Osteocyte (in vitro differentiated cells): ENCODE data around the gene ATP8A2. TPM values are rescaled to one million over a fixed set of nuclear protein-coding genes. Genes with fewer than 3 reads are reported as not detected.

Experiments
- DNase-seq: peaks from one replicate; pipeline ENCODE4 v3.0.0; 2021; ENCODE audit warnings: mixed read lengths; ENCODE audit not compliant: unreplicated experiment; ENCODE audit errors: extremely low spot score
- H3K27ac Mint-ChIP-seq: one replicate; pipeline ENCODE4 v1.8.0; 2021; ENCODE audit warnings: mild to moderate bottlenecking, mixed read lengths; ENCODE audit not compliant: unreplicated experiment
- H3K27me3 Mint-ChIP-seq: one replicate; pipeline ENCODE4 v1.8.0; 2021; ENCODE audit warnings: mixed read lengths; ENCODE audit not compliant: unreplicated experiment
- H3K36me3 Mint-ChIP-seq: one replicate; pipeline ENCODE4 v1.8.0; 2021; ENCODE audit warnings: mixed read lengths; ENCODE audit not compliant: unreplicated experiment
- H3K4me1 Mint-ChIP-seq: one replicate; pipeline ENCODE4 v1.8.0; 2021; ENCODE audit warnings: mixed read lengths; ENCODE audit not compliant: unreplicated experiment
- H3K4me3 Mint-ChIP-seq: one replicate; pipeline ENCODE4 v1.8.0; 2021; ENCODE audit warnings: mild to moderate bottlenecking, moderate library complexity, mixed read lengths; ENCODE audit not compliant: unreplicated experiment
- H3K9me3 Mint-ChIP-seq: one replicate; pipeline ENCODE4 v1.8.0; 2021; ENCODE audit warnings: mixed read lengths; ENCODE audit not compliant: unreplicated experiment
- CTCF ChIP-seq: fragments of 200-600 bp; sonication (generic); IDR thresholded peaks from 2 replicates; pipeline ENCODE4 v1.5.0; 2021; ENCODE audit warnings: antibody characterized with exemption, mild to moderate bottlenecking, moderate library complexity
- total RNA-seq: library from RNA; stranded (reverse); gene quantifications from 2 replicates; pipeline ENCODE4 v1.2.1, GENCODE V29; 2021

Gene ATP8A2
- total RNA-seq, 1 donor from 2014 or later = 1.1 TPM

GRCh38 chr13:25874907-25875306 is 503.1 kb downstream of the ATP8A2 start:
- no peak for TF ChIP-seq CTCF
- no peaks in the 10 kb centered on the region for H3K9me3 Mint-ChIP-seq
- no peak for DNase-seq
- H3K27me3 Mint-ChIP-seq = no peaks in the 10 kb centered on the region
- H3K36me3 Mint-ChIP-seq = no peaks in the 10 kb centered on the region
- peaks cover 12% of the 10 kb centered on the region for H3K4me1 Mint-ChIP-seq
- no peak overlapping the region for H3K27ac Mint-ChIP-seq
- no peak overlapping the region for H3K4me3 Mint-ChIP-seq

- H3K9me3 Mint-ChIP-seq = no peaks in the 10 kb centered on the region
- peaks cover 25% of the 10 kb centered on the region for H3K4me1 Mint-ChIP-seq
- no peak overlapping the region for H3K4me3 Mint-ChIP-seq
- no peak for DNase-seq
- no peak overlapping the region for H3K27ac Mint-ChIP-seq
- TF ChIP-seq CTCF = no peak
- H3K36me3 Mint-ChIP-seq = no peaks in the 10 kb centered on the region
- H3K27me3 Mint-ChIP-seq = no peaks in the 10 kb centered on the region
Measured at GRCh38 chr13:25876247-25876646, 504.5 kb downstream of the ATP8A2 start.

- no peak for DNase-seq
- Mint-ChIP-seq H3K27me3 (no peaks in the 10 kb centered on the region), H3K9me3 (no peaks in the 10 kb centered on the region), H3K4me1 (peaks cover 54% of the 10 kb centered on the region), H3K4me3 (no peak overlapping the region), H3K36me3 (no peaks in the 10 kb centered on the region), H3K27ac (no peak overlapping the region)
- no peak for TF ChIP-seq CTCF
Measured at GRCh38 chr13:25879466-25879865, 507.7 kb downstream of the ATP8A2 start.

GRCh38 chr13:25881136-25881926 is 509.6 kb downstream of the ATP8A2 start:
- Mint-ChIP-seq H3K27me3 (no peaks in the 10 kb centered on the region), H3K9me3 (no peaks in the 10 kb centered on the region), H3K4me3 (peak overlapping the region; percentile 42), H3K27ac (peak overlapping the region; percentile 85), H3K4me1 (peaks cover 71% of the 10 kb centered on the region), H3K36me3 (no peaks in the 10 kb centered on the region)
- no peak for DNase-seq
- no peak for TF ChIP-seq CTCF

GRCh38 chr13:25881971-25882451 is 510.2 kb downstream of the ATP8A2 start:
- DNase-seq = no peak
- Mint-ChIP-seq H3K4me3 (peak overlapping the region; percentile 33), H3K9me3 (no peaks in the 10 kb centered on the region), H3K36me3 (no peaks in the 10 kb centered on the region), H3K27me3 (no peaks in the 10 kb centered on the region), H3K4me1 (peaks cover 78% of the 10 kb centered on the region), H3K27ac (peak overlapping the region; percentile 85)
- no peak for TF ChIP-seq CTCF
